ENCODE measurements around the gene PZP.
"Not testable (repeated sequence)": the region's sequence is repeated elsewhere in the genome, so short reads cannot be mapped to it uniquely, and the experiment has no call there.

Gene PZP

DNA sequence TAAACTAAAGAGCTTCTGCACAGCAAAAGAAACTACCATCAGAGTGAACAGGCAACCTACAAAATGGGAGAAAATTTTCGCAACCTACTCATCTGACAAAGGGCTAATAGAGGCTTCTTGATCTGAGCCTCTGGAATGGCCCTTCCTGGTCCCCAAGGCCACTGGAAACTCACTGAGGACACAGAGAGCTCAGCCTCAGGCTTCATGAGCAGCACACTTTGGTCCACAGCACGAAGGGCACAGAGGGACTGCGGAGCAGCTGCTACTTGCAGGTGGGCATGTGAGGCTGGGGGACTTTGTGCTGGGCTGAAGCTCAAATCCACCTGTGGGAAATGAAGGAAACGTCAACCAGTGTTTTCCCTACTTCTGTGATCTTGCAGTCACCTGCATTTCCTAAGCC is 27.4 kb downstream of the PZP start:
- no peak for DNase-seq (ENCODE audit: low spot score)

DNA sequence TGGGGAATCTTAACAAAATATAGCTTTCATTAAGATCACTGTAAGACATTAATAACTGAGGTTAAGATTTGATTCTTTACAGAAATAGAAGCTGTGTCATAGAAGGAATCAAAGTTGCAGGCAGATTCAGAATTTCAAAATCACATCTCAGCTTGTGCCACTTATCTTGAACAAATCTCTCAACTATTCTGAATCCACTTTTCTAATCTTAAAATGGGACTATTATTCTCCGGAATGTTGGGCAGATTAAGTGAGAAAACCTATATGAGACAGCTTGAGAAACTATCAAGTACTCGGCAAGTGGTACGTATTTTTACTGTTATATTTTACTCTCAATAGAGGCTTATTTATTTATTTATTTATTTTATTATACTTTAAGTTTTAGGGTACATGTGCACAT is 28.4 kb downstream of the PZP start:
- no peak for DNase-seq (ENCODE audit: low spot score)

DNA sequence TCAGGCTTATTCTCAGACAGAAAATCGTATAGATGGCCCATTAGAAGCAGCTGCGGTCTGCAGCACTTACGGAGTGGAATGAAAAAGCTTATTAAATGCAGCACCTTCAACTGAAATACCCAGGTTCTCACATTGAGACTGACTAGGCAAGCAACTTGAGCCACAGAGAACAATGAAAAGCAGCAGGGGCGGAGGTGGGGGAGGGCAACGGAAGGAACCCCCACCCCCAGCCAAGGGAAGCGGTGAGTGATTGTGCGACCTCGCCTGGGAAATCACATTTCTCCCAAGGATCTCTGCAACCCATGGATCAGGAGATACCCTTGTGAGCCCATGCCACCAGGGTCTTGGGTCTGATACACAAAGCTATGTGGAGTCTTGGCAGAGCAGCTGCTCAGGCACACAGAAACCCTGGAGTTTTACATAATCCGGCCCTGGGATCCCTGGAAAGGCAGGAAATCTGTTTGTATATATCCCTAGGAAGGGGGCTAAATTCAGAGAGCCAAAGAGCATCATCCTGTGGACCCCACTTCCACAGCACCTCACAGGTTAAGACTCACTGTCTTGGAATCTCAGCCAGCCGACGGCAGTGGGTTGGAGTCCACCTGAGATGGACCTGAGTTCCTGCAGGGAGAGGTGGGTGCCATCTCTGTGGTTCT is 38.1 kb downstream of the PZP start:
- DNase-seq (ENCODE audit: low spot score), result no peak

DNA sequence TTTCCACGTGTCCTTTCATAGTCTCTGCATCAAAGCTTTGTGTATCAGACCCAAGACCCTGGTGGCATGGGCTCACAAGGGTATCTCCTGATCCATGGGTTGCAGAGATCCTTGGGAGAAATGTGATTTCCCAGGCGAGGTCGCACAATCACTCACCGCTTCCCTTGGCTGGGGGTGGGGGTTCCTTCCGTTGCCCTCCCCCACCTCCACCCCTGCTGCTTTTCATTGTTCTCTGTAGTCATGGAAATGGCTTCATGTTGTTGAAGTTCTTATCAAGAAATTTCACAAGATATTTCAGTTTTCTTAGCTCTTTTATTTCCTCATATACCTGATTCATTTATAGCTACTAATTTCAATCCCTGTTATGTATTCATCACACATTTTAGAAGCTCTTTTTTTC is 40.9 kb downstream of the PZP start:
- not testable (repeated sequence) for DNase-seq (ENCODE audit: low spot score)

DNA sequence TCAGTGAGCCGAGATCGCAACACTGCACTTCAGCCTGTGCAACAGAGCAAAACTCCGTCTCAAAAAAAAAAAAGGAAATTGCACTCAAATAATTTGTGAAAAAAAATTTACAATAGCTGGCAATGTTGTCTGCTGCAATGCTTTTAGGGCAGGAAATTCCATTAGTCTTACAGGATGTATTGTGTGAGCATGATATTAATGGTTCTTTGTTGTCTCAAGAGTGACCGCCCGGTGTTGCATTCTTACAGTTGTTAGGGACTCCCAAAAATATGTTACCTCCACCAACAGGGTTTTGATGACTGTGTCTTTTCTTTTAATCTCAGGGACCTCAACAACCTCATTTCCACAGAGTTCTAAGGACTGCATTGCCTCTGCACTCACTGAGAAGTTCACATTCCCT is 44.8 kb downstream of the PZP start:
- no peak for DNase-seq (ENCODE audit: low spot score)

DNA sequence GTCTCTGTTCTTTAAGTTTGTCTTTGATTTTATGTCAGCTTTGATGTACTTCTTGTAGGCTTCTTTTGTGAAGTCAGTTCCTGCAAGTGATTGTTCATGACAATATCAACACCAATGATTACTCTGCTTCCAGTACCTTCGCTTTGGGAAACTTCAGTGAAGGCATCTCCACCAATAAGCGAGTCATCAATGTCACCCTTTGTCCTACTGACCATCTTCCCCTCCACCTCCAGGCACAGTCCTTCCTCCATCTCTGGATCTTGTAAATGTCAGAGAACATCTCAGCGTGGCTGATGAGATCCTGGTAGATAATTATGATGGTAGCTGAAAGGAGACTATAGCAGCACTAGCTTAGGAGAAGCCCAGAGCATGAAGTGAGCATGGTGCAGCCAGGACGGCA is 52.1 kb downstream of the PZP start:
- no peak for DNase-seq (ENCODE audit: low spot score)

DNA sequence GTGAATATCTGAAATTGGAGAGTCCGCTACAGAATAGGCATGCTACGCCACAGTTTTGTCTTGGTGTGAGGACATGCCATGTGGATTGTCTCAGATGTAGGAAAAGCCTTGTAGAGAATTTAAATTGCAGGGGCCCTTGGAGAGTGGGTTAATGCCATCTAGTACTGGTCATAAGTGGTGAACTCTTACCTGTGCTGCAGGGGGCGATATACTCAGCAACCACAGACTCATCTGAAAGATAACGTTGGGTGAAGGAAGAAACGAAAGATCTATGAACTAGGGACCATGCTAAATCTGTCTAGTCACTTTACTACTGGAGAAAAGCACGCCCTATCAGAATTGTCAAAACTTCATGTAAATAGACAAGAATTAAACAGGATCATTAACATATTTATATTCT is 58.8 kb downstream of the PZP start:
- DNase-seq (ENCODE audit: low spot score), result no peak

DNA sequence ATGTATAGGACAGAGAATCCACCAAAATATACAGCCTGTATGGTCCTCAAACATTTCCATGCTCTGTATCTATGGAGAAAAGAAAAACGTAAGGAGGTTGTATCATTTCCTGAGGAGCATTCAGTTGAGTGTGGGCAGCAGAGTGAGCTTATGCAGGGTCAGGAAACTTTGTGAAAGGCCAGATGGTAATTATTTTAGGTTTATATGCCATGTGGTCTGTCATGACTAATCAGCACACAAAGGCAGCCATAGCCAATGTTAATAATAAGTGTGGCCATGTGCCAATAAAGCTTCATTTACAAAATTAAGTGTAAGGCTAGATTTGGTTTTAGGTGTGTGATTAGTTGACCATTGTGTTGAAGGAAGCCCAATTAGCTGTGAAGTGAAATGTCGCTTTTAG is 59.3 kb downstream of the PZP start:
- no peak for DNase-seq (ENCODE audit: low spot score)

DNA sequence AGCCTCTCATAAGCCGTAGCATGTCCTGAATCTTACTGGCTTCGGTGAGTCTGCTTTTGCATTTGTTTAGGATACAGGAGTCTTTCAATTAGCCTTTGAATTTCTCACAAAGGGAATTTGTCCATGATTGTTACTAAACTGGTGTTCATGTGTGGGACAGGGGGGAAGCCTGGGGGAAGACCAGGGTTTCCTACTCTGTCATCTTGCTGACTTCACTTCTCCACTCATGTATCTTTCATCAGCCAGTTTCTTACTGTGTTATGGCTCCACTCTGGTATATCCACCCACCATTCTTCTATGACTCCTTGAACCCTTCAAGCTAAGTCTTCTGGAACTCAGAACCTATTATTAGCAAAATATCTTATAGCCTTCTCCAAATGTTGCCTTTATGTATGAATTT is 60.7 kb downstream of the PZP start:
- no peak for DNase-seq (ENCODE audit: low spot score)

DNA sequence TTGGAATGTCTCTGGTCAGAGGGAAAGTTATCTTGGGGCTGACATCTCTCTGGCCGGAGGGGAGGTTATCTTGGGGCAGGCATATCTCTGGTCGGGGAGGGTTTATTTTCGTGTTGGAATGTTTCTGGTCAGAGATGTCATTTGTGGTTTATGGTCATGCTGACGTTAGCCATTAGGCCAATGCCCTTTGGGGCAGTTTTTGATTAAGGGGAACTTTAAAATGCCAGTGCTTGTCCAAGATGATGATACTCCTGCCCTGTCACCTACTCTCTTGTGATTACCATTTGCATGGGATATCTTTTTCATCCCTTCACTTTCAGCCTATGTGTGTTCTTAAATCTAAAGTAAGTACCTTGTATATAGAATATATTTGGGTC is 63.5 kb downstream of the PZP start:
- no peak for DNase-seq (ENCODE audit: low spot score)

DNA sequence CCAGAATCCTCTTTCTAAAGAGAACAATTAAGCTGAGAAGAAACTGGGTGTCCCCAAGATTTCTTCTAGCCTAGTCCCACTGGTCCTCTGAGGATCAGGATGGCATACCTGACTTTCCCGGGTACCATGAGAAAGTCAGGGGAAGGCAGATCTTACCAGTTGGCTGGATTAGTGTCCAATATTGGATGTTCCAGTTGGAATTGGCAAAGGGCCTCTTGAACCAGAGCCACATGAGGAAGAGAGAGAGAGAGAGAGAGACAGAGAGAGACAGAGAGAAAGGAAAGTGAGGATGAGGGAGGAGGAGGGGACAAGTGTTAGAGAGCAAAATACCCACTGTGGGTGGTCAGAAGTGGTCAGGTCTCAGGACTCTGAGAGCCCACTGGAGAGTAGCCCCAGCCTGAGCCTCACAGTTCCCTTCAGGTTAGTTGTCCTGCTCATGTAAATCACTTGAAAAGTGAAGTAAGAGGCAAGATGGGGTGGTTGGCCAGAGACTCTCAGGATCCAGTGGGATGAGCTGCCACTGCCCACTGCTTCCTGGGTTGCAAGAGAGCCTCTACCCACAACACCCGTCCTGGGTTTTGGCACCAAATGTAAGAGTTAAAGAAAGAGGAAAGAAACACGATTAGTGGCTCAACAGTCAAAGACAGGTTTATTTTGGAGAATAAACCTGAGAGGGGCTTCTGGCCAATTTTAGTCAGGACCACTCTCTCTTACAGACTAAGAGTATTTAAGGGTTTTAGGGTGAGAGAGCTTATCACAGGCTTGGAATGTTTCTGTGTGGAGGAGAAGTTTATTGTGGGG is 64.1 kb downstream of the PZP start:
- no peak for DNase-seq (ENCODE audit: low spot score)

DNA sequence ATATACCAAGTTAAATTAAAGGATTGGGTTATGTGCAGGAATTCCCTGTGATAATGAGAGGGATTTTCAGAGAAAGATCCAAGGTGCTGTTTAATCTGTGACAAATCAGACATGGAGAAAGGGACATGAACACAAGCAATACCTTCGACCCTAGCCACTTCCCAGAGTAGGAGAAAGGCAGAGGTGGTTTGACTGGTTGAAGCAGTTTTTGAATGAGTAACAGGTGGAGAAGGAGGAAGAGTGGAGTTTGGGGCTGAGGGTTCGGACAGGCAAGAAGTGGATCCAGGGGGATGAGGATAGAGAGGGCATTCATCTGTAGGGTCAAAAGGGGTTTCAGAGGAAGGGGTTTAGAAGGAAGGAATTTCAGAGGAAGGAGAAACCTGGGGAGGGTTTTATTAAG is 65.1 kb downstream of the PZP start:
- no peak for DNase-seq (ENCODE audit: low spot score)

DNA sequence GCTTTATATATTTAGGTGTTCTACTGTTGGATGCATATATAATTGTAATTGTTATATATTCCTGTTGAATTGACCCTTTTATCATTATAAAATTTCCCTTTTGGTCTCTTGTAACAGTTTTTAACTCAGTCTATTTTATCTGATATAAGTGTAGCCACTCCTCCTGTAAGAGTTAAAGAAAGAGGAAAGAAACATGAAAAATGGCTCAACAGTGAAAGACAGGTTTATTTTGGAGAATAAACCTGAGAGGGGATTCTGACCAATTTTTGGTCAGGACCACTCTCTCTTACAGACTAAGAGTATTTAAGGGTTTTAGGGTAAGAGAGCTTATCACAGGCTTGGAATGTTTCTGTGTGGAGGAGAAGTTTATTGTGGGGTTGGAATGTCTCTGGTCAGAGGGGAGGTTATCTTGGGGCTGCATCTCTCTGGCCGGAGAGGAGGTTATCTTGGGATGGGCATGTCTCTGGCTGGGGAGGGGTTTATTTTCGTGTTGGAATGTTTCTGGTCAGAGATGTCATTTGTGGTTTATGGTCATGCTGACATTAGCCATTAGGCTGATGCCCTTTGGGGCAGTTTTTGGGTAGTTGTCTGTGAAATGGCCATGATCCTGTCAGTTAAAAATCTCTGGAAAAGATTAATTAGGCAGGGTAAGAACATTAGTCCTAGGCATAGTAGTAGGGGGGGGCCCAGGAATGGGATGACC is 68.5 kb downstream of the PZP start:
- not testable (repeated sequence) for DNase-seq (ENCODE audit: low spot score)

DNA sequence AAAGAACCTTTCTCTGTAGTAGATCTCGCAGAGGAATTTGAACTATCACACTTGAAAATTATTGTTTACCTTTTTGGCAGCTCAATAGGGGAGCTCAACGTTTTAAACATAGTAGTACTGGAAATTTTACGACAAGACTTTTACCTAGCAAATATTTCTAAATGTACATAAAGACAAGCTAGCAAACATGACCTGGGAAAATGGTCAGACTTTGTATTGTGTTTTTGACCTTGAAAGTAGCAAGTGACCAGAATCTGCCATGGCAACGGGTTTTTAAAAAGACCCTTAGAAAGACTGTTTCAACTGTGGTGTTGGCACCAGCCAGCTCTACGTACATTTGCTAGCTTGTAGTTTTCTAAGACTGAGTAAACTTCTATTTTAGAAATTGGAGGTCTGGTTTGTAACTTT is 72.3 kb downstream of the PZP start:
- DNase-seq (ENCODE audit: low spot score), result no peak

DNA sequence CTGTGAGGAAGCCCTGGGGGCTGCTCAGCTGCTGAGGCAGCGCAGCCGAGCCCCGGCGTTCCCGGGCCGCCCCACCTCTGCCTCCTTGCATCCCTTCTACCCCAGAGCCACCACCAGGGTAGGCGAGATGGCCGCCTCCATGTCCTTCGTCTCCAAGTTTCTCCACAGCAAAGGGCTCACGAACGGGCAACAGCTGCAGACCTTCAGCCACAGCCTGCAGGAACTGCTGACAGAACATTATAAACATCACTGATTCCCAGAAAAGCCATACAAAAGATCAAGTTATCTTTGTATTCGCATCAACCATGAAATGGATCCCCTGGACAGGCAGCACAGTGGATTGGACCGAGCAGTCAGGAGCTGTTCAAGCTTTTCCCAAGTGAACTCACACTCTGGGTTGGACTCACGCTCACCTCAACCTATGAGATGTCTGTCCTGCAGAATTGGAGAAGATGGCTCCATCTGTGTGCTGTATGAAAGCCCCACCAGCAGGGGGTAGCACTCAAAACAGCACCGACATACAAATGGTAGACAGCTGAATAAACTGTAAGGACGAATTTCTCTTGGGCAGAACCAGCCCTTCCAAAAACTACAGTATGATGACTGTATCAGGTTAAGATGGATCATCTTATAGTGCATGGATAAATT is 73.1 kb downstream of the PZP start:
- no peak for DNase-seq (ENCODE audit: low spot score)

DNA sequence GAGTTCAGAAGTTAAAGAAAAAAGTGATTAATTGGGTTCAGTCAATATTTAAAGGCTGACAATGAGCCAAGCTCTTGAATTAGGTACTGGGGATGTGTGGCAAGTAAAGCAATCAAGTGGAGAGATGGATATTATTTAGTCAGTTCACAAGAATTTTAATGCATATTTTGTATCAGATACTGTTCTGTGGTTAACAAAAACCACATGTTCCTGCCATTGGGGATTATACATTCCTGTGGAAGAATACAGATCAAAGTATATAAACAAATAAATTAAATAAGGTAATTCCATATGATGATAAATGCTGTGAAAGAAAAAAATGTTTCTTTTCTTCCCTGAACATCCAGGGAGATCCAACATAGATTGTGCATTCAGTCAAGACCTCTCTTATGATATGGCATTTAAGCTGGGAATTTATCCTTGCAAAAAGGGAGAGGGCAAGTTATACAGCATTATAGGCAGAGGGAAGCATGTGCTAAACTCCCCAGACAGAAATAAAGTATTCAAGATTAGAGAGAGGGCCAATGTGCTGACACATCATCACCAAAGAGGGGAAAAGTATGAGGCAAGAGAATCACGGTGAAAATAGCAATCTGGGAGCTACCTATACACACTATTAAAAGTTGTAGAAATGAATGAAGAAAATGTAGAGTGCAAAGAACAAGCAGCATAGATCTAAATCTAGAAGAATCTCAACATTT is 74.8 kb downstream of the PZP start:
- DNase-seq (ENCODE audit: low spot score), result no peak

DNA sequence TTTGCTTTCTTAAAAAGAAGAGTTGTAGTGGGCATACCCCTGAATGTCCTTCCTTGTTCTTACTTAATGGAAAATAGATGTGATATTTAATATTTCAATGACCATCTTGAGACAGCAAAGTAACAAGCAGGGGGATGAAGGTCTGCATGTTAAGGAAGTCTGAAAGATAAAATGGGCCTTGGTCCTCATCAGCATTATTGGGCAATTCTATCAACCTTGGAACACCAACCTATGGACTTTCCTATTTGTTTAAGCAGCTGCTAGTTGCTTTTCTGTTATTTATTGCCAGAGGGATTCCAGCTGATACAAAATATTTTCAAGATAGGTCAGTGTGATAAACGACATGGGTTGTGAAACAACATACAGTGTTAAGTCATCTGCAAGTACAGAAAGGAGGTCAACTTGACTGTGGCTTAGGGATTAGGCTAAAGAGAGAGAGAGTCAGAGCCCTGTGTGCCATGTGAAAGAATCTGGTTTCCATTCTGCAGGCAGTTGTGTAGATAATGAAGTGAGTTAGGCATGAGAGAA is 76.1 kb downstream of the PZP start:
- no peak for DNase-seq (ENCODE audit: low spot score)

DNA sequence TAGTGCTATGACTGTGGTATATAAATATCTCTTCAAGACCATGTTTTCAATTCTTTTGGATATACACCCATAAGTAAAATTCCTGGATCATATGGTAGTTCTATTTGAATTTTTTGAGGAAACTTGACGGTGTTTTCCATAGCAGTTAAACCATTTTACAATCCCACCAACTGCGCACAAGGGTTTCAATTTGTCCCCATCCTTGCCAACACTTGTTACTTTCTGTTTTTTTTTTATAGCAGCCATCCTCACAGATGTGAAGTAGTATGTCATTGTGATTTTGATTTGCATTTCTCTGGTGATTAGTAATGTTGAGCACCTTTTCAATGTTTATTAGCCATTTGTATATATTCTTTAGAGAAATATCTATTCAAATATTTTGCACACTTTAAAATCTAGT is 78.0 kb downstream of the PZP start:
- DNase-seq (ENCODE audit: low spot score), result no peak

DNA sequence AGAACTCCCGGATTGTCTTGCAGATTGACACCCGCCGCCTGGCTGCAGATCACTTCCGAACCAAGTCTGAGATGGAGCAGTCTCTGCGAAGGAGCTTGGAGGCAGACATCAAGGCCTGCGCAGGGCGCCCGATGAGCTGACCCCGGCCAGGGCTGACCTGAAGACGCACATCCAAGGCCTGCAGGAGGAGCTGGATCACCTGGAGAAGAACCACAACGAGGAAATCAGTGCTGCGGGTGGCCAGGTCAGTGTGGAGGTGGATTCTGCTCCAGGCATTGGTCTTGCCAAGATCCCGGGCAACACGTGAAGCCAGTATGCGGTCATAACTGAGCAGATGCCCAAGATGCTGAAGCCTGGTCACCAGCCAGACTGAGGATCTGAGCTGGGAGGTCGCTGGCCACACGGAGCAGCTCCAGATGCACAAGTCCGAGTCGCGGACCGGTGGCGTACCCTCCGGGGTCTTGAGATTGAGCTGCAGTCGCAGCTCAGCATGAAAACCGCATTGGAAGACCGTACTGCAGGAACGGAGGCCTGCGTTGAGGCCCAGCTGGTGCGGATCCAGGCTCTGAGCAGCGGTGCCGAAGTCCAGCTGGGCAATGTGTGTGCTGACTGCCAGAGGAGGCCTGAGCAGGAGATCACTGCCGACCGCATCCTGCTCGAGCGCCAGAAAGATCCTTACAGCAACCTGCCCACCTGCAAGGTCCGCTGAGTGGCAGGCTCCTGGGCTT is 80.1 kb downstream of the PZP start:
- no peak for DNase-seq (ENCODE audit: low spot score)

DNA sequence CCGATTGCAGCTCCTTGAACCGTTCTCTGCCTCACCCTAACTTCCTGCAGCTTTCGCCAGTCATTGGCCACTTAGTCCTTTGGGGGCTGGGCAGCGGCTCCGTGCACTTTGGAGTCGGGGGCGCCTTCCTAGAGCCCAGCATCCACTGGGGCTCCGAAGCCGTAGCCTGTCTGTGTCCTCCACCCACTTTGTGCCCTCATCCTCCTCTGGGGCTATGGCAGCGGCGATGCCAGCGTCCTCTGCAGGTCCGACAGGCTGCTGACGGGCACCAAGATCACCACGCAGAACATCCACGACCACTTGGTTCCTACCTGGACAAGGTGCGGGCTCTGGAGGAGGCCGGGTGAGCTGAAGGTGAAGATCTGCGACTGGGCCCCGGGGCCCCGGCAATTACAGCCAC is 80.7 kb downstream of the PZP start:
- no peak for DNase-seq (ENCODE audit: low spot score)

DNA sequence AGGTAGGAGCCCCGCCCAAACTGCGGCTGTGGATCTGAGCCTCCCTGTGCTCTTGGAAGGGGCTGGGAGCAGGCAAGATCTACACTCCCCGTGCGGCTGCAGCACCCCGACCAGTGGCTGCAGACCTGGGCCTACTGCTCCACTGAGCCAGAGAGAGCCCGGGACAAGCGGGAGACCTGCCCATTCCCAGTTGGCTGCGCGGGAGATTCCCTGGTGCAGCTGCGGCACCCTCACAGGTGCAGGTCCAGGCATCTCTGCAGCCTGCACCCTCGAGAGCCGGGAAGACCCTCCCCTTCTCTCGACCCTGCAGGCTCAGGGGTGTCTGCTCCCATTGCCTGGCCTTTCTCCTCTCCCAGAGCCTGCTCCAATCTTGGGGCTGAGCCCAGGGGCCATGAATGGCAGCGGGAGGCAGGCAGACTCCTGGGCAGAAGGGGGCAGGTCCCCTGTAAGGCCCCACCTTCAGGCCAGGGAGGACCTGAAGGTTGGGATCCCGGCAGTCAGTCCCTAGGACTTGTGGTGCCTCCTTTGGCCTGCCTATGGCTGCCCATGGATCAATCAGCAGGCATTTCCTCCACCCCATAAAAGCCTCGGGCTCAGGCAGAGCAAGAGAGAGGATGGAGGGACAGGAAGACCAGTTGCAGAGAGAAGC is 83.7 kb downstream of the PZP start:
- no peak for DNase-seq (ENCODE audit: low spot score)
